ENCODE data around the gene RAB24. TPM values are rescaled to one million over a fixed set of nuclear protein-coding genes. Genes with fewer than 3 reads are reported as not detected.

RAB24 gene
- 79.0 and 96.8 TPM in 2 replicates for polyA plus RNA-seq
- 19.1 and 21.2 TPM in 2 replicates for polyA minus RNA-seq

DNA sequence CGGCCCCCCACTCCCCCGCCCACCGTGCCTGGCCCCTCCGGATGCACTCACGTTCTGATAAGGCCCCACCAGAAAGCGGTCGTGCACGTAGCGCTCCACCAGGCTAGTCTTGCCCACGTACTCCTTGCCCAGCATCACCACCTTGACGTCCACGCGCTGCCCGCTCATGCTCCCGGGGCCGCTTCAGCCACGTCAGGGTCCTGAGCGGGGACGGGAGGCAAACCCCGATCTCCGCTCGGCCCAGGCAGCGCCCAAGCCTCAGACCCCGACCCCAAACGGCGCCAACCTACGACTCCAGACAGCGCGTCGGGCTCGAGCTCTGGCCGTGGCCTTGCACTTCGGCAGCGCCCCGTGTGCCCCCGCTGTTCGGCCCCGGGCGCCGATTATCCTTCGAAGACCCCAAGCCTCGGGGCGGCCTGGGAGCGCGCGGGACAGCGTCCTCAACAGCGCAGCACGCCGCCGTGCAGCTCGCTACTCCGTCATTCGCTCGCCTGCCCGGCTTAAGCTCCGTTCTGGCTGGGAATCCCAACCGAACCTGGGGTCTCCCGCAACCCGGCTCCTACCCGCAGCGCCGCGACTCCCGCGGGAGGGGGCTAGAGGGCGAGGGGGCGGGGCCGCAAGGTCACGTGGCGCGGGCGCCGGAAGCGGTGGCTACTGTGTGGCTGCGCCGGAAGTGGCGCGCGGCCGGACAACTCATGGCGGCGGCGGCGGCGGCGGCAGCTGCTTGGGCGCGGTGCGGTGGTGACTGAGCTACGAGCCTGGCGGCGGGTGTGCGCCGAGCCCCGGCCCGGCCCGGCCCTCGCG, at the start of gene RAB24, which contains the start of gene PRELID1:
TSS of gene RAB24 (minus strand) at position 599 of the 804 bp plus-strand sequence. CDS start at position 168, 431 bp downstream.
TSS of gene PRELID1 (plus strand) at position 679 of the 804 bp plus-strand sequence. CDS start 187 bp downstream, outside the sequence.
- peak within 1 kb of the TSS; percentile 95 for H2AFZ ChIP-seq (ENCODE audit: low read depth, low read length)
- H3K79me2 ChIP-seq (replicated peaks; ENCODE audit: insufficient read depth, low read length): peaks cover 16% of the 10 kb centered on the region
- no peaks in the 10 kb centered on the region for H3K9me2 ChIP-seq (ENCODE audit: insufficient read depth, low read length)
- no peaks in the 10 kb centered on the region for H3K27me3 ChIP-seq (ENCODE audit: insufficient read depth, low read depth, low read length)
- H3K4me2 ChIP-seq (ENCODE audit: low read length): peak within 1 kb of the TSS; percentile 93
- TF ChIP-seq EZH2 (IDR thresholded peaks at IDR 0.05; ENCODE audit: borderline replicate concordance, insufficient read depth, low read length, poor library complexity, severe bottlenecking): no peak
- TF ChIP-seq SMC3 (conservative IDR thresholded peaks at IDR 0.05; ENCODE audit: poor library complexity): peak; percentile 39
- TF ChIP-seq RAD21 (conservative IDR thresholded peaks at IDR 0.05): peak; percentile 40
- peak; percentile 97 for TF ChIP-seq MXI1 (conservative IDR thresholded peaks at IDR 0.05; ENCODE audit: poor library complexity, severe bottlenecking)
- TF ChIP-seq, protein P1, sequence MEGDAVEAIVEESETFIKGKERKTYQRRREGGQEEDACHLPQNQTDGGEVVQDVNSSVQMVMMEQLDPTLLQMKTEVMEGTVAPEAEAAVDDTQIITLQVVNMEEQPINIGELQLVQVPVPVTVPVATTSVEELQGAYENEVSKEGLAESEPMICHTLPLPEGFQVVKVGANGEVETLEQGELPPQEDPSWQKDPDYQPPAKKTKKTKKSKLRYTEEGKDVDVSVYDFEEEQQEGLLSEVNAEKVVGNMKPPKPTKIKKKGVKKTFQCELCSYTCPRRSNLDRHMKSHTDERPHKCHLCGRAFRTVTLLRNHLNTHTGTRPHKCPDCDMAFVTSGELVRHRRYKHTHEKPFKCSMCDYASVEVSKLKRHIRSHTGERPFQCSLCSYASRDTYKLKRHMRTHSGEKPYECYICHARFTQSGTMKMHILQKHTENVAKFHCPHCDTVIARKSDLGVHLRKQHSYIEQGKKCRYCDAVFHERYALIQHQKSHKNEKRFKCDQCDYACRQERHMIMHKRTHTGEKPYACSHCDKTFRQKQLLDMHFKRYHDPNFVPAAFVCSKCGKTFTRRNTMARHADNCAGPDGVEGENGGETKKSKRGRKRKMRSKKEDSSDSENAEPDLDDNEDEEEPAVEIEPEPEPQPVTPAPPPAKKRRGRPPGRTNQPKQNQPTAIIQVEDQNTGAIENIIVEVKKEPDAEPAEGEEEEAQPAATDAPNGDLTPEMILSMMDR (IDR thresholded peaks at IDR 0.05; ENCODE audit: poor library complexity, severe bottlenecking): peak; percentile 51
- peak; percentile 73 for TF ChIP-seq TAF1 (IDR thresholded peaks at IDR 0.05; ENCODE audit: low read depth)
- TF ChIP-seq POLR2AphosphoS5 (IDR thresholded peaks at IDR 0.05): peak; percentile 80
- TF ChIP-seq, protein P2, sequence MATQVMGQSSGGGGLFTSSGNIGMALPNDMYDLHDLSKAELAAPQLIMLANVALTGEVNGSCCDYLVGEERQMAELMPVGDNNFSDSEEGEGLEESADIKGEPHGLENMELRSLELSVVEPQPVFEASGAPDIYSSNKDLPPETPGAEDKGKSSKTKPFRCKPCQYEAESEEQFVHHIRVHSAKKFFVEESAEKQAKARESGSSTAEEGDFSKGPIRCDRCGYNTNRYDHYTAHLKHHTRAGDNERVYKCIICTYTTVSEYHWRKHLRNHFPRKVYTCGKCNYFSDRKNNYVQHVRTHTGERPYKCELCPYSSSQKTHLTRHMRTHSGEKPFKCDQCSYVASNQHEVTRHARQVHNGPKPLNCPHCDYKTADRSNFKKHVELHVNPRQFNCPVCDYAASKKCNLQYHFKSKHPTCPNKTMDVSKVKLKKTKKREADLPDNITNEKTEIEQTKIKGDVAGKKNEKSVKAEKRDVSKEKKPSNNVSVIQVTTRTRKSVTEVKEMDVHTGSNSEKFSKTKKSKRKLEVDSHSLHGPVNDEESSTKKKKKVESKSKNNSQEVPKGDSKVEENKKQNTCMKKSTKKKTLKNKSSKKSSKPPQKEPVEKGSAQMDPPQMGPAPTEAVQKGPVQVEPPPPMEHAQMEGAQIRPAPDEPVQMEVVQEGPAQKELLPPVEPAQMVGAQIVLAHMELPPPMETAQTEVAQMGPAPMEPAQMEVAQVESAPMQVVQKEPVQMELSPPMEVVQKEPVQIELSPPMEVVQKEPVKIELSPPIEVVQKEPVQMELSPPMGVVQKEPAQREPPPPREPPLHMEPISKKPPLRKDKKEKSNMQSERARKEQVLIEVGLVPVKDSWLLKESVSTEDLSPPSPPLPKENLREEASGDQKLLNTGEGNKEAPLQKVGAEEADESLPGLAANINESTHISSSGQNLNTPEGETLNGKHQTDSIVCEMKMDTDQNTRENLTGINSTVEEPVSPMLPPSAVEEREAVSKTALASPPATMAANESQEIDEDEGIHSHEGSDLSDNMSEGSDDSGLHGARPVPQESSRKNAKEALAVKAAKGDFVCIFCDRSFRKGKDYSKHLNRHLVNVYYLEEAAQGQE (IDR thresholded peaks at IDR 0.05; ENCODE audit: borderline replicate concordance): no peak
- peak; percentile 39 for TF ChIP-seq EP300 (conservative IDR thresholded peaks at IDR 0.05; ENCODE audit: poor library complexity, severe bottlenecking)
- peak within 1 kb of the TSS; percentile 91 for H3K9ac ChIP-seq (ENCODE audit: low read length)
- H3K9me3 ChIP-seq (ENCODE audit: low read length): no peaks in the 10 kb centered on the region
- no peaks in the 10 kb centered on the region for H3F3A ChIP-seq (ENCODE audit: insufficient read depth, low read length, poor library complexity, severe bottlenecking)
- no peaks in the 10 kb centered on the region for H4K20me1 ChIP-seq (ENCODE audit: insufficient read depth)
- H3K4me3 ChIP-seq (ENCODE audit: low read length): peak within 1 kb of the TSS; percentile 100
- peak within 1 kb of the TSS; percentile 72 for H3K27ac ChIP-seq (ENCODE audit: low read length)
- H3K36me3 ChIP-seq (ENCODE audit: insufficient read depth, low read length): no peaks in the 10 kb centered on the region

DNA sequence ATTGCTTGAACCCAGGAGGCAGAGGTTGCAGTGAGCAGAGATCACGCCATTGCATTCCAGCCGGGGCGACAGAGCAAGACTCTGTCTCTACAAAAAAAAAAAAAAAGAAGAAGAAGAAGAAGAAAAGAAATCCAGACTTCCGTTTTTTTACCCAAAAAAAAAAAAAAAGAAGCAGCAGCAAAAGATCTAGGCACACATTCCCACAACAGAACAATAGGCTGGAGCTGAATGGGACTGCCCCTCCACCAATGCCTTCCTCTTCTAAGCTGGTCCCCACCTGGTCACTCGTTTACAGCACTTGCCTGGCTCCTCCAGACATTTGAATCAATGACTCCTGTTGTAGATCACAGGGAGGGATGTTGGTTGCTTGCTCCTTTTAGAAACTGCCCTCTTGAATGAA, 49.6 kb upstream of the RAB24 start:
- no peak overlapping the region for H3K9ac ChIP-seq (ENCODE audit: low read length)
- H3F3A ChIP-seq (ENCODE audit: insufficient read depth, low read length, poor library complexity, severe bottlenecking): no peaks in the 10 kb centered on the region
- H3K4me2 ChIP-seq (ENCODE audit: low read length): no peak overlapping the region
- no peaks in the 10 kb centered on the region for H4K20me1 ChIP-seq (ENCODE audit: insufficient read depth)
- H3K79me2 ChIP-seq (replicated peaks; ENCODE audit: insufficient read depth, low read length): peaks cover 26% of the 10 kb centered on the region
- H3K4me3 ChIP-seq (ENCODE audit: low read length): no peak overlapping the region
- H3K36me3 ChIP-seq (ENCODE audit: insufficient read depth, low read length): no peaks in the 10 kb centered on the region
- H2AFZ ChIP-seq (ENCODE audit: low read depth, low read length): no peak overlapping the region
- H3K9me2 ChIP-seq (ENCODE audit: insufficient read depth, low read length): no peaks in the 10 kb centered on the region
- H3K9me3 ChIP-seq (ENCODE audit: low read length): no peaks in the 10 kb centered on the region
- no peak overlapping the region for H3K27ac ChIP-seq (ENCODE audit: low read length)
- H3K27me3 ChIP-seq (ENCODE audit: insufficient read depth, low read depth, low read length): no peaks in the 10 kb centered on the region
- no peak for TF ChIP-seq POLR2AphosphoS5 (IDR thresholded peaks at IDR 0.05)
- TF ChIP-seq, protein P1 (IDR thresholded peaks at IDR 0.05; ENCODE audit: poor library complexity, severe bottlenecking): no peak
- no peak for TF ChIP-seq EZH2 (IDR thresholded peaks at IDR 0.05; ENCODE audit: borderline replicate concordance, insufficient read depth, low read length, poor library complexity, severe bottlenecking)
- no peak for TF ChIP-seq RAD21 (conservative IDR thresholded peaks at IDR 0.05)
- TF ChIP-seq TAF1 (IDR thresholded peaks at IDR 0.05; ENCODE audit: low read depth): no peak
- TF ChIP-seq, protein P2 (IDR thresholded peaks at IDR 0.05; ENCODE audit: borderline replicate concordance): no peak

All from neural cell (in vitro differentiated cells).